ENCODE results near the gene MTREX. TPM values are rescaled to one million over a fixed set of nuclear protein-coding genes. Genes with fewer than 3 reads are reported as not detected.

The MTREX gene
- total and polyA plus RNA-seq, 4 donors, result 10.0 to 43.8 (median 23.7) TPM

DNA sequence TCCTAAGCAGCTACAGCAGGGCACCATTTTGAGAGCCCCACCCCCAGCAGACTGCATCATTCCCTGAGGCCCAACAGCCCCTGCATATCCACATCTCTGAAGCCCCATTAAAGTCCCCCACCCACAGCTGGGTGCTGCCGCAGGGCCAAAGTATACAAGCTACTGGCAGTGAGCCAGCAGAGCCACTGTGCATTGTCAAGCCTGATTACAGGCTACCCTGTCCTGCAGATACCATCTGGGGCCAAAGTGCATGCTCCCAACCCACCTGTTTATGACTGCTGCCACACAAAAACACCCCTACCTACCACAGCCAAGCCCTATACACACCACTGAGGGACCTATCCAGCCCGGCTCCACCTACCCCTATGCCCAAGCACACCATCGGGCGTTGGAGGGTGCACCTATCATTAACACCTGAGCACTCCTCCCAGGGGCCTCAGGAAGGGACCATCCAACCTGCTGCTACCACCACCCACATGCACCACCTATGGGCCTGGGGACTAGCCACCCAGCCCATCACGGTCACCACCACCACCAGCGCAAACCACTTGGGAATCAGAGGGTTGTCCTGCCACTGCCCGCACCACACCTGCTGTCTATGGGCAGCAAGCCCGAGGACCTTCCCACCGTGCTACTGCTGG is 121.9 kb downstream of the MTREX start:
- H3K27ac ChIP-seq (ENCODE audit: low read depth in 1 of 2, low read length in 2 of 2), result peak overlapping the region in 1 of 2 donors; percentile 14
- H3K9me3 ChIP-seq (ENCODE audit: control insufficient read depth in 4 of 4, low read length in 3 of 4), result no peaks in the 10 kb centered on the region

DNA sequence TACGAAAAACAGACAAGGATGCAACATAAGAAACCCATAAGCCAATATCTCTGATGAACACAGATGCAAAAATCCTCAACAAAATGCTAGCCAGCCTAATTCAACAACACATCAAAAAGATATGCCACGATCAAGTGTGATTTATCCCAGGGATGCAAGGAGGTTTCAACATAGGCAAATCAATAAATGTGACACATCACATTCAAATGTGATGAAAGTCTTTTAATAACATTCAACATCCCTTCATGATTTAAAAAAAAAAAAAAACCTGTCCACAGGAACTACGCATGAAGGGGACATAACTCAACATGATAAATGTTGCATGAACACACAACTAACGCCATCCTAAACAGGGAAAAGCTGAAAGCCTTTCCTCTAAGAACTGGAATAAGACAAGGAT is 124.8 kb downstream of the MTREX start:
- no peaks in the 10 kb centered on the region for H3K27me3 ChIP-seq (ENCODE audit: control insufficient read depth in 4 of 4, insufficient read depth in 4 of 4, low read length in 3 of 4)
- H3K9ac ChIP-seq (ENCODE audit: low read depth in 1 of 2, low read length in 2 of 2), result no peak overlapping the region
- H3K4me3 ChIP-seq (ENCODE audit: low read depth in 1 of 3, low read length in 3 of 3), result no peak overlapping the region
- peaks cover 3 to 10% (median 8%) of the 10 kb centered on the region in 4 donors for H3K4me1 ChIP-seq (ENCODE audit: control insufficient read depth in 4 of 4, insufficient read depth in 4 of 4, low read length in 3 of 4)
- H3K36me3 ChIP-seq (ENCODE audit: control insufficient read depth in 4 of 4, insufficient read depth in 3 of 4, low read depth in 1 of 4, low read length in 3 of 4), result peaks cover 0 to 13% (median 0%) of the 10 kb centered on the region in 4 donors
- 86% methylated on average over 4 of the region's 4 CpGs for WGBS
- DNase-seq (ENCODE audit: low spot score), result no peak
- H3K9me3 ChIP-seq (ENCODE audit: control insufficient read depth in 4 of 4, low read length in 3 of 4), result no peaks in the 10 kb centered on the region
- TF ChIP-seq NR2F2 (IDR thresholded peaks at IDR 0.05) (no peak), ZBTB33 (IDR thresholded peaks at IDR 0.05) (no peak), SP1 (IDR thresholded peaks at IDR 0.05) (no peak), ATF3 (IDR thresholded peaks at IDR 0.05) (no peak), HNF4A (conservative IDR thresholded peaks at IDR 0.05) (no peak)
- no peak overlapping the region for H3K27ac ChIP-seq (ENCODE audit: low read depth in 1 of 2, low read length in 2 of 2)

More for the DNA sequence above, 121.9 kb downstream of the MTREX start:
- 86% methylated on average over 9 of the region's 9 CpGs for WGBS
- DNase-seq (ENCODE audit: low spot score), result no peak
- Histone ChIP-seq H3K9ac (ENCODE audit: low read depth in 1 of 2, low read length in 2 of 2) (no peak overlapping the region), H3K27me3 (ENCODE audit: control insufficient read depth in 4 of 4, insufficient read depth in 4 of 4, low read length in 3 of 4) (no peaks in the 10 kb centered on the region), H3K36me3 (ENCODE audit: control insufficient read depth in 4 of 4, insufficient read depth in 3 of 4, low read depth in 1 of 4, low read length in 3 of 4) (peaks cover 0 to 24% (median 3%) of the 10 kb centered on the region in 4 donors), H3K4me3 (ENCODE audit: low read depth in 1 of 3, low read length in 3 of 3) (no peak overlapping the region), H3K4me1 (ENCODE audit: control insufficient read depth in 4 of 4, insufficient read depth in 4 of 4, low read length in 3 of 4) (peaks cover 3 to 10% (median 8%) of the 10 kb centered on the region in 4 donors)
- peak in 1 of 2 donors; percentile 35 for TF ChIP-seq RXRA (IDR thresholded peaks at IDR 0.05)
- no peak for TF ChIP-seq MAX (IDR thresholded peaks at IDR 0.05)
- peak; percentile 48 to 66 for TF ChIP-seq HNF4A (conservative IDR thresholded peaks at IDR 0.05)
- TF ChIP-seq FOXA1 (IDR thresholded peaks at IDR 0.05), result peak; percentile 40
- TF ChIP-seq FOXA2 (IDR thresholded peaks at IDR 0.05), result peak; percentile 65

- Histone ChIP-seq H3K9me3 (ENCODE audit: control insufficient read depth in 4 of 4, low read length in 3 of 4) (no peaks in the 10 kb centered on the region), H3K4me3 (ENCODE audit: low read depth in 1 of 3, low read length in 3 of 3) (no peak overlapping the region), H3K4me1 (ENCODE audit: control insufficient read depth in 4 of 4, insufficient read depth in 4 of 4, low read length in 3 of 4) (peaks cover 0 to 2% (median 0%) of the 10 kb centered on the region in 4 donors), H3K36me3 (ENCODE audit: control insufficient read depth in 4 of 4, insufficient read depth in 3 of 4, low read depth in 1 of 4, low read length in 3 of 4) (peaks cover 2 to 8% (median 3%) of the 10 kb centered on the region in 4 donors), H3K27ac (ENCODE audit: low read depth in 1 of 2, low read length in 2 of 2) (peak overlapping the region in 1 of 2 donors; percentile 48), H3K27me3 (ENCODE audit: control insufficient read depth in 4 of 4, insufficient read depth in 4 of 4, low read length in 3 of 4) (no peaks in the 10 kb centered on the region), H3K9ac (ENCODE audit: low read depth in 1 of 2, low read length in 2 of 2) (no peak overlapping the region)
- WGBS, result 91% methylated on average over 1 of the region's 1 CpG
- TF ChIP-seq ZBTB33 (IDR thresholded peaks at IDR 0.05) (no peak), RAD21 (IDR thresholded peaks at IDR 0.05) (no peak), EGR1 (IDR thresholded peaks at IDR 0.05; ENCODE audit: low read depth in 2 of 2) (no peak), FOXA1 (IDR thresholded peaks at IDR 0.05) (no peak), HNF4A (conservative IDR thresholded peaks at IDR 0.05) (no peak), RXRA (IDR thresholded peaks at IDR 0.05) (no peak), FOXA2 (IDR thresholded peaks at IDR 0.05) (no peak), YY1 (IDR thresholded peaks at IDR 0.05) (no peak)
- TF ChIP-seq, protein P1, sequence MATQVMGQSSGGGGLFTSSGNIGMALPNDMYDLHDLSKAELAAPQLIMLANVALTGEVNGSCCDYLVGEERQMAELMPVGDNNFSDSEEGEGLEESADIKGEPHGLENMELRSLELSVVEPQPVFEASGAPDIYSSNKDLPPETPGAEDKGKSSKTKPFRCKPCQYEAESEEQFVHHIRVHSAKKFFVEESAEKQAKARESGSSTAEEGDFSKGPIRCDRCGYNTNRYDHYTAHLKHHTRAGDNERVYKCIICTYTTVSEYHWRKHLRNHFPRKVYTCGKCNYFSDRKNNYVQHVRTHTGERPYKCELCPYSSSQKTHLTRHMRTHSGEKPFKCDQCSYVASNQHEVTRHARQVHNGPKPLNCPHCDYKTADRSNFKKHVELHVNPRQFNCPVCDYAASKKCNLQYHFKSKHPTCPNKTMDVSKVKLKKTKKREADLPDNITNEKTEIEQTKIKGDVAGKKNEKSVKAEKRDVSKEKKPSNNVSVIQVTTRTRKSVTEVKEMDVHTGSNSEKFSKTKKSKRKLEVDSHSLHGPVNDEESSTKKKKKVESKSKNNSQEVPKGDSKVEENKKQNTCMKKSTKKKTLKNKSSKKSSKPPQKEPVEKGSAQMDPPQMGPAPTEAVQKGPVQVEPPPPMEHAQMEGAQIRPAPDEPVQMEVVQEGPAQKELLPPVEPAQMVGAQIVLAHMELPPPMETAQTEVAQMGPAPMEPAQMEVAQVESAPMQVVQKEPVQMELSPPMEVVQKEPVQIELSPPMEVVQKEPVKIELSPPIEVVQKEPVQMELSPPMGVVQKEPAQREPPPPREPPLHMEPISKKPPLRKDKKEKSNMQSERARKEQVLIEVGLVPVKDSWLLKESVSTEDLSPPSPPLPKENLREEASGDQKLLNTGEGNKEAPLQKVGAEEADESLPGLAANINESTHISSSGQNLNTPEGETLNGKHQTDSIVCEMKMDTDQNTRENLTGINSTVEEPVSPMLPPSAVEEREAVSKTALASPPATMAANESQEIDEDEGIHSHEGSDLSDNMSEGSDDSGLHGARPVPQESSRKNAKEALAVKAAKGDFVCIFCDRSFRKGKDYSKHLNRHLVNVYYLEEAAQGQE (IDR thresholded peaks at IDR 0.05), result no peak
- no peak for DNase-seq (ENCODE audit: low spot score)
Observed at GRCh38 chr5:55437452-55437851, 129.7 kb downstream of the MTREX start.

Data from liver (tissue), 9 donors.